Muscle of back (tissue), 11 donors: ENCODE data around the gene AMIGO3. TPM values are rescaled to one million over a fixed set of nuclear protein-coding genes. Genes with fewer than 3 reads are reported as not detected.
"Not testable (repeated sequence)": the region's sequence is repeated elsewhere in the genome, so short reads cannot be mapped to it uniquely, and the experiment has no call there.

Experiments
- DNase-seq, 3 donors: peaks; one replicate each; pipeline versions ENCODE4 v3.0.0 to v3.0.0-alpha.2; 2013
- polyA plus RNA-seq, 10 donors: library from polyadenylated mRNA; unstranded; fragments of 120-200 nt; gene quantifications; one replicate each; pipeline ENCODE4 v1.2.1, GENCODE V29; 2013; ENCODE audit not compliant: insufficient read length in 10 of 10

The AMIGO3 gene
- polyA plus RNA-seq, 10 donors = 1.3 to 3.8 (median 2.0) TPM

- DNase-seq = no peak
These were observed 6.0 kb downstream of the AMIGO3 start for GRCh38 chr3:49713336-49714105.

- no peak for DNase-seq
These were observed 6.7 kb downstream of the AMIGO3 start for GRCh38 chr3:49712631-49713317.

- no peak for DNase-seq
These were observed 7.3 kb downstream of the AMIGO3 start for GRCh38 chr3:49712166-49712565.

GRCh38 chr3:49711489-49711888, 8.0 kb downstream of the AMIGO3 start:
- no peak for DNase-seq

GRCh38 chr3:49709852-49710251, 9.6 kb downstream of the AMIGO3 start:
- DNase-seq = no peak

GRCh38 chr3:49707113-49707480, 12.4 kb downstream of the AMIGO3 start:
- no peak for DNase-seq

- DNase-seq = no peak
These were observed 12.9 kb downstream of the AMIGO3 start for GRCh38 chr3:49706456-49707112.

GRCh38 chr3:49705390-49705960, 14.0 kb downstream of the AMIGO3 start:
- no peak for DNase-seq

GRCh38 chr3:49704629-49705028, 14.9 kb downstream of the AMIGO3 start:
- DNase-seq = no peak

GRCh38 chr3:49703956-49704355, 15.5 kb downstream of the AMIGO3 start:
- no peak for DNase-seq

GRCh38 chr3:49703443-49703927, 16.0 kb downstream of the AMIGO3 start:
- peak in 1 of 3 donors; percentile 69 for DNase-seq

- DNase-seq = no peak
These were observed 16.8 kb downstream of the AMIGO3 start for GRCh38 chr3:49702672-49703071.

GRCh38 chr3:49701388-49702077, 18.0 kb downstream of the AMIGO3 start:
- DNase-seq = no peak

GRCh38 chr3:49700453-49701128, 18.9 kb downstream of the AMIGO3 start:
- no peak for DNase-seq

- no peak for DNase-seq
These were observed 19.5 kb downstream of the AMIGO3 start for GRCh38 chr3:49700014-49700413.

- no peak for DNase-seq
These were observed 20.1 kb downstream of the AMIGO3 start for GRCh38 chr3:49699281-49699979.

GRCh38 chr3:49695350-49696015, 24.0 kb downstream of the AMIGO3 start:
- not testable (repeated sequence) for DNase-seq

- not testable (repeated sequence) for DNase-seq
These were observed 24.9 kb downstream of the AMIGO3 start for GRCh38 chr3:49694409-49695070.

- not testable (repeated sequence) for DNase-seq
These were observed 28.0 kb downstream of the AMIGO3 start for GRCh38 chr3:49691481-49691880.
